GM18873 (cell line): Measurements from ENCODE around the gene SYAP1.
"Not testable (repeated sequence)": the region's sequence is repeated elsewhere in the genome, so short reads cannot be mapped to it uniquely, and the experiment has no call there.

Experiments
- ATAC-seq: cut with Tn5 transposase; IDR thresholded peaks from one replicate; pipeline ENCODE4 v1.9.1; 2021; ENCODE audit warnings: mild to moderate bottlenecking, moderate library complexity, moderate number of reproducible peaks; ENCODE audit not compliant: unreplicated experiment, low FRiP score

SYAP1 gene

GRCh38 chrX:16718824-16719333 is 533 bp upstream of the SYAP1 start:
- peak; percentile 37 for ATAC-seq

GRCh38 chrX:16722481-16722880 is 3.1 kb downstream of the SYAP1 start:
- no peak for ATAC-seq

- no peak for ATAC-seq
These were observed 5.7 kb downstream of the SYAP1 start for GRCh38 chrX:16725072-16725471.

GRCh38 chrX:16726347-16726988 is 7.1 kb downstream of the SYAP1 start:
- ATAC-seq: not testable (repeated sequence)

GRCh38 chrX:16727637-16728036 is 8.2 kb downstream of the SYAP1 start:
- ATAC-seq: no peak

GRCh38 chrX:16730450-16730849 is 11.0 kb downstream of the SYAP1 start:
- no peak for ATAC-seq

- ATAC-seq: no peak
These were observed 13.6 kb downstream of the SYAP1 start for GRCh38 chrX:16733013-16733412.

GRCh38 chrX:16737024-16737423 is 17.6 kb downstream of the SYAP1 start:
- ATAC-seq: no peak

GRCh38 chrX:16739574-16739973 is 20.2 kb downstream of the SYAP1 start:
- ATAC-seq: no peak

- ATAC-seq: no peak
These were observed 24.4 kb downstream of the SYAP1 start for GRCh38 chrX:16743604-16744325.

- no peak for ATAC-seq
These were observed 25.7 kb downstream of the SYAP1 start for GRCh38 chrX:16745102-16745501.

GRCh38 chrX:16745659-16746058 is 26.2 kb downstream of the SYAP1 start:
- ATAC-seq: no peak

GRCh38 chrX:16748425-16748824 is 29.0 kb downstream of the SYAP1 start:
- ATAC-seq: no peak

- ATAC-seq: no peak
These were observed 30.7 kb downstream of the SYAP1 start for GRCh38 chrX:16750136-16750535.

GRCh38 chrX:16754019-16754418 is 34.6 kb downstream of the SYAP1 start:
- ATAC-seq: no peak

- no peak for ATAC-seq
These were observed 37.3 kb downstream of the SYAP1 start for GRCh38 chrX:16756724-16757123.

GRCh38 chrX:16761500-16761899 is 42.1 kb downstream of the SYAP1 start:
- ATAC-seq: not testable (repeated sequence)

- ATAC-seq: no peak
These were observed 43.2 kb downstream of the SYAP1 start for GRCh38 chrX:16762579-16762978.

GRCh38 chrX:16765594-16765993 is 46.2 kb downstream of the SYAP1 start:
- no peak for ATAC-seq

GRCh38 chrX:16770970-16771482 is 51.6 kb downstream of the SYAP1 start:
- no peak for ATAC-seq

- ATAC-seq: no peak
These were observed 52.3 kb downstream of the SYAP1 start for GRCh38 chrX:16771483-16772398.
